ENCODE results near the gene GPR137.
"Not testable (repeated sequence)": the region's sequence is repeated elsewhere in the genome, so short reads cannot be mapped to it uniquely, and the experiment has no call there.

GPR137 gene

DNA sequence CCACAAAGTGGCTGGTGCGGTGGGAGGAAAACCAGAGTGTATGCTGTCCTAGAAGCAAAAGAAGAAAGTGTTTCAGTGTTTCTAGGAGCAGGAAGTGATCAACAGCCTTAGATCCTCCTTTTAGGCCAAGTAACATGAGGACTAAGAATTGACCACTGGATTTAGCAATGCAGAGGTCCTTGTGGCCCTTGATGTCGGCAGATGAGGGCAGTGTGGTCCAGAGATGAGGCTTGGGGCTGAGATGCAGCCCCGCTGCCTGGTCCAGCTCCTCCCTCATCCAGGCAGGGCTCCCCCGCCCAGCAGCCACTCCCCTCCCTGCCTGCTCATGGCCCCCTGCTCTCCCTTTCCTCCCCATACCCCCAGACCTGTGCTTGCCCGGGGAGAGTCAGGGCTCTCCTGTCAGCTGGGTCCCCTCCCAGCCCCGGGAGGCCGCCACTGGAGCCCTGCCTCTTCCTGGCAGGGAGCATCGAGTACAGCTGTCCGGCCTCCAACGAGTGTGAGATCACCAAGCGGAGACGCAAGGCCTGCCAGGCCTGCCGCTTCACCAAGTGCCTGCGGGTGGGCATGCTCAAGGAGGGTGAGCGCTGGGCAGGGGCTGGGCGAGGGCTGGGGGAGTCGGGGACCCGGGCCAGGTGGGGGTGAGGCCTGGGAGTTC, 28.0 kb downstream of the GPR137 start:
- no peak for DNase-seq (ENCODE audit: low spot score)
- in situ Hi-C loops (cut with MboI; ENCODE audit: low pct_unique_long_range_greater_than_20kb, low sequenced_read_pairs, unreplicated experiment): no loop called here

DNA sequence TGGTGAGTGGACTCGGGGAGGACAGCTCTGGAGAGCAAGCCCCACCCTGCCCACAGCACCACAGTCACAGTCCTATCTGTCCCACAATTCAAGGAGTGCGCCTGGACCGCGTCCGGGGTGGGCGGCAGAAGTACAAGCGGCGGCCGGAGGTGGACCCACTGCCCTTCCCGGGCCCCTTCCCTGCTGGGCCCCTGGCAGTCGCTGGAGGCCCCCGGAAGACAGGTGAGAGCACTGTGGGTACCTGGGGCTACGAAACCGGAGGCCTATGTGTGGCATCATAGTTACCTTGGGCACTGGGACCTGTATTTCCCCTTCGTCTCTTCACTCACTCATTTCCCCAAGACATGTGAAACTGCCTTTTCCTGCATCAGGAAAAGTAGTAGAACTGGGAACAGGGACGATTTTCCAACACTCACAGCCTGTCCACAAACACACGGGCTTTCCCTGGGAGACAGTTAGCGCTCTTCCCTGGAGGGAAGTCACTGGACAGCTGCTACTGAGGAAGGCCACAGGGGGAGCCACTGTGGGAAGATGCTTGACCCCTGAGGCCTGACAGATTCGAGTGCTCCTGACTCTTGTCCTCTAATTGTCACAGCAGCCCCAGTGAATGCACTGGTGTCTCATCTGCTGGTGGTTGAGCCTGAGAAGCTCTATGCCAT, 28.6 kb downstream of the GPR137 start:
- TF ChIP-seq, protein P1, sequence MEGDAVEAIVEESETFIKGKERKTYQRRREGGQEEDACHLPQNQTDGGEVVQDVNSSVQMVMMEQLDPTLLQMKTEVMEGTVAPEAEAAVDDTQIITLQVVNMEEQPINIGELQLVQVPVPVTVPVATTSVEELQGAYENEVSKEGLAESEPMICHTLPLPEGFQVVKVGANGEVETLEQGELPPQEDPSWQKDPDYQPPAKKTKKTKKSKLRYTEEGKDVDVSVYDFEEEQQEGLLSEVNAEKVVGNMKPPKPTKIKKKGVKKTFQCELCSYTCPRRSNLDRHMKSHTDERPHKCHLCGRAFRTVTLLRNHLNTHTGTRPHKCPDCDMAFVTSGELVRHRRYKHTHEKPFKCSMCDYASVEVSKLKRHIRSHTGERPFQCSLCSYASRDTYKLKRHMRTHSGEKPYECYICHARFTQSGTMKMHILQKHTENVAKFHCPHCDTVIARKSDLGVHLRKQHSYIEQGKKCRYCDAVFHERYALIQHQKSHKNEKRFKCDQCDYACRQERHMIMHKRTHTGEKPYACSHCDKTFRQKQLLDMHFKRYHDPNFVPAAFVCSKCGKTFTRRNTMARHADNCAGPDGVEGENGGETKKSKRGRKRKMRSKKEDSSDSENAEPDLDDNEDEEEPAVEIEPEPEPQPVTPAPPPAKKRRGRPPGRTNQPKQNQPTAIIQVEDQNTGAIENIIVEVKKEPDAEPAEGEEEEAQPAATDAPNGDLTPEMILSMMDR (IDR thresholded peaks at IDR 0.05; ENCODE audit: extremely low read depth, insufficient read depth, missing control alignments): peak; percentile 16
- in situ Hi-C loops (cut with MboI; ENCODE audit: low pct_unique_long_range_greater_than_20kb, low sequenced_read_pairs, unreplicated experiment): no loop called here
- DNase-seq (ENCODE audit: low spot score): no peak

More for the DNA sequence above, 28.0 kb downstream of the GPR137 start:
- TF ChIP-seq, protein P1 (IDR thresholded peaks at IDR 0.05; ENCODE audit: extremely low read depth, insufficient read depth, missing control alignments): no peak

DNA sequence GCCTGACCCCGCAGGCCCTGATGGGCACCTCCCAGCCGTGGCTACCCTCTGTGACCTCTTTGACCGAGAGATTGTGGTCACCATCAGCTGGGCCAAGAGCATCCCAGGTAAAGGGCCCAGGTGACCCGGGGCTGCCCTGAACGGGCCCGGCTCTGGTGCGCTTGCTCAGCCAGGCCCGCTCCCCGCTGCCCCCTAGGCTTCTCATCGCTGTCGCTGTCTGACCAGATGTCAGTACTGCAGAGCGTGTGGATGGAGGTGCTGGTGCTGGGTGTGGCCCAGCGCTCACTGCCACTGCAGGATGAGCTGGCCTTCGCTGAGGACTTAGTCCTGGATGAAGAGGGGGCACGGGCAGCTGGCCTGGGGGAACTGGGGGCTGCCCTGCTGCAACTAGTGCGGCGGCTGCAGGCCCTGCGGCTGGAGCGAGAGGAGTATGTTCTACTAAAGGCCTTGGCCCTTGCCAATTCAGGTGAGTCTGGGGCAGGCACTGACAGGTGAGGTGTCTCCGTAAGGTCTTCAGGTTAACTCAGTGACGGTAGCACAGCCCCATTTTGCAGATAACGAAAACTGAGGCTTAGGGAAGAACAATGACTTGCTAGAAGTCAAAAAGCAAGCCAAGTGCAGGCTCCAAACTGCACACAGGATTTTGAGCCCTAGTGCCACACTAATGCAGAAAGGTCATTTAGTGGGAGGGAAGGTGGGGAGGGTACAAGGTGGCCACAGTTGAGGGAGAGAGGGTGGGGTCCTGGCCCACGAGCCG, 29.3 kb downstream of the GPR137 start:
- TF ChIP-seq, protein P1 (IDR thresholded peaks at IDR 0.05; ENCODE audit: extremely low read depth, insufficient read depth, missing control alignments): no peak
- no peak for DNase-seq (ENCODE audit: low spot score)
- in situ Hi-C loops (cut with MboI; ENCODE audit: low pct_unique_long_range_greater_than_20kb, low sequenced_read_pairs, unreplicated experiment): no loop called here

DNA sequence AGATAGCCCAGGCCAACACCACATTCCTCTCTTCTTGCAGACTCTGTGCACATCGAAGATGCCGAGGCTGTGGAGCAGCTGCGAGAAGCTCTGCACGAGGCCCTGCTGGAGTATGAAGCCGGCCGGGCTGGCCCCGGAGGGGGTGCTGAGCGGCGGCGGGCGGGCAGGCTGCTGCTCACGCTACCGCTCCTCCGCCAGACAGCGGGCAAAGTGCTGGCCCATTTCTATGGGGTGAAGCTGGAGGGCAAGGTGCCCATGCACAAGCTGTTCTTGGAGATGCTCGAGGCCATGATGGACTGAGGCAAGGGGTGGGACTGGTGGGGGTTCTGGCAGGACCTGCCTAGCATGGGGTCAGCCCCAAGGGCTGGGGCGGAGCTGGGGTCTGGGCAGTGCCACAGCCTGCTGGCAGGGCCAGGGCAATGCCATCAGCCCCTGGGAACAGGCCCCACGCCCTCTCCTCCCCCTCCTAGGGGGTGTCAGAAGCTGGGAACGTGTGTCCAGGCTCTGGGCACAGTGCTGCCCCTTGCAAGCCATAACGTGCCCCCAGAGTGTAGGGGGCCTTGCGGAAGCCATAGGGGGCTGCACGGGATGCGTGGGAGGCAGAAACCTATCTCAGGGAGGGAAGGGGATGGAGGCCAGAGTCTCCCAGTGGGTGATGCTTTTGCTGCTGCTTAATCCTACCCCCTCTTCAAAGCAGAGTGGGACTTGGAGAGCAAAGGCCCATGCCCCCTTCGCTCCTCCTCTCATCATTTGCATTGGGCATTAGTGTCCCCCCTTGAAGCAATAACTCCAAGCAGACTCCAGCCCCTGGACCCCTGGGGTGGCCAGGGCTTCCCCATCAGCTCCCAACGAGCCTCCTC, 30.2 kb downstream of the GPR137 start:
- DNase-seq (ENCODE audit: low spot score); in situ Hi-C loops (cut with MboI; ENCODE audit: low pct_unique_long_range_greater_than_20kb, low sequenced_read_pairs, unreplicated experiment): not testable (repeated sequence)

DNA sequence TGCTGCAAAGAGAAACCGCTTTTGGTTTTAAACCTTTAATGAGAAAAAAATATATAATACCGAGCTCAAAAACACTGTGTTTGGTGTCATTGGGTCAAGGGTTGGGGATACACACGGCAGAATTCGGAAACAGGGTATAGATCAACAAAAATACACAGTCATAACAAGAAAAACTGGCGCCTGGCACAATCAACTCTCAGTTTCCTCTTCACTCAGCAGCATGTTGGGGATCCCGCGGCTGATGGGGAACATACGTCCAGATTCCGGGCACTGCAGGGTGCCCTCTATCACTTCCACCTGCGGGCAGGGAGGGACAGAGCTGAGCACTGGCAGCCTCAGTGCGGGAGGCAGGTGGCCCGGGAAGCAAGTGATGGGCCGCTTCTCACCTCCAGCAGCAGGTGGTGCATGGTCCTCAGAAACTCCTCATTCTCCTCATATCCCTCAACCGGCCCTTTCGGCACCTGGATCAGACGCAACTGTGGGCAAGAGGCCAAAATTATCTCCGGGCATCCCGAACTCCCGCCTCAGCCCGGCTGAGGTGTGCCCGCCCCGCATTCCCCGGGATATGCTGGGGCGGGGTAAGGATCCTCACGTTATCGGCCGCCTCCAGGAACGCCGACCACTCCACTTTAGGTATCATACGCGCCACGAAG, 31.1 kb downstream of the GPR137 start:
- TF ChIP-seq, protein P1 (IDR thresholded peaks at IDR 0.05; ENCODE audit: extremely low read depth, insufficient read depth, missing control alignments): peak; percentile 18
- in situ Hi-C loops (cut with MboI; ENCODE audit: low pct_unique_long_range_greater_than_20kb, low sequenced_read_pairs, unreplicated experiment): no loop called here
- no peak for DNase-seq (ENCODE audit: low spot score)

DNA sequence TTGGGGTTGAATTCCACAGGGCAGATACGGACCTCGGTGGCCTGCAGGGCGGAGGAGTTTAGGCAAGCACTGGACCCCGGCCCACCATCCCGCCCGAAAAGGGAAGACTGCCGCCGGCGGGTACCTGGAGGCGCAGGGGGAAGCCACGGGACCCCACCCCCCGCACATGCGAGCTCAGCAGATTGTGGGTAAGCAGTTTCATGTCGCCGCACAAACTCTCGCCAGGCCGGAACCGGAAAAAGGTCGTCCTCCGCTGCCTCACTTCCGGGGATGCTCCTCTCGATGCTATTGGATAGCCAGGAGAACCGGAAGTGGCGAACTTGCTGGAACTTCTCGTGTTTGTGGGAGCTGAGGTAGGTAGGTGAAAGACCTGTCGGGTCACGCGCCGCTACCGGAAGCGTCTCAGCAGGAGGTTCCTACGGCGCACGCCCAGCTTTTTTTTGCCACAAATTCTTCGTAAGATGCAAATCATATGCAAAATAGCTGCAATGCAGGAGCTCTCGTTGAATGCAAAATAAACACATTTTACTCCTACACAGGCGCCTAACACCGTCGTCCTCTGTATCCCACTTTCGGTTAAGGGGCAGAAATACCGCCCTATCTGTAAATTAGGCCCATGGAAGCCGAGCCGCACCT, 31.8 kb downstream of the GPR137 start, which contains the start of gene TRMT112:
TRMT112 (minus strand) TSS at position 235 of the 636 bp plus-strand sequence; CDS start at position 202, 33 bp downstream.
- TF ChIP-seq, protein P1 (IDR thresholded peaks at IDR 0.05; ENCODE audit: extremely low read depth, insufficient read depth, missing control alignments): no peak
- DNase-seq (ENCODE audit: low spot score): peak; percentile 95
- in situ Hi-C loops (cut with MboI; ENCODE audit: low pct_unique_long_range_greater_than_20kb, low sequenced_read_pairs, unreplicated experiment): no loop called here
